K562 (cell line): Measurements from ENCODE around the gene TMA7B. TPM values are rescaled to one million over a fixed set of nuclear protein-coding genes. Genes with fewer than 3 reads are reported as not detected.

ENCODE experiments used
- ARNT ChIP-seq, 2 experiments: fragments of 450-650 bp; IDR thresholded peaks; 2 replicates each; pipeline ENCODE4 v1.6.1; 2016; ENCODE audit warnings: mild to moderate bottlenecking in 1 of 2
- DPF2 ChIP-seq: fragments of 450-650 bp; IDR thresholded peaks from 2 replicates; pipeline ENCODE4 v1.6.1; 2016
- EHMT2 ChIP-seq: fragments of 450-650 bp; IDR thresholded peaks from 2 replicates; pipeline ENCODE4 v1.6.1; 2018; ENCODE audit warnings: antibody characterized with exemption
- GATAD2A ChIP-seq: fragments of 450-650 bp; IDR thresholded peaks from 2 replicates; pipeline ENCODE4 v1.6.1; 2017
- HDAC3 ChIP-seq: fragments of 450-650 bp; IDR thresholded peaks from 2 replicates; pipeline ENCODE4 v1.6.1; 2018; ENCODE audit warnings: borderline replicate concordance, mild to moderate bottlenecking, moderate library complexity; ENCODE audit not compliant: partially characterized antibody
- NFXL1 ChIP-seq: fragments of 450-650 bp; formaldehyde crosslinking; IDR thresholded peaks from 2 replicates; pipeline ENCODE4 v1.4.0; 2021; ENCODE audit warnings: mild to moderate bottlenecking
- PHF8 ChIP-seq: fragments of 200-600 bp; sonication (generic); IDR thresholded peaks from 2 replicates; pipeline ENCODE4 v1.6.1; 2012; ENCODE audit warnings: mixed run types, mild to moderate bottlenecking, inconsistent platforms, low read length, moderate library complexity, borderline replicate concordance
- SMAD2 ChIP-seq: fragments of 150-350 bp; IDR thresholded peaks from 2 replicates; pipeline ENCODE4 v1.6.1; 2014; ENCODE audit warnings: low read depth, mild to moderate bottlenecking, low read length
- SMAD4 ChIP-seq: fragments of 250-450 bp; sonication (Bioruptor Pico); conservative IDR thresholded peaks from 2 replicates; pipeline ENCODE4 v1.8.0; 2021; ENCODE audit warnings: inconsistent platforms, mild to moderate bottlenecking, moderate library complexity
- TCF3 ChIP-seq: sonication (generic); formaldehyde crosslinking; IDR thresholded peaks from 2 replicates; pipeline ENCODE4 v1.4.0; 2020; ENCODE audit warnings: mild to moderate bottlenecking, missing genetic modification reagents
- ZEB2 ChIP-seq: fragments of 450-650 bp; IDR thresholded peaks from 2 replicates; pipeline ENCODE4 v1.6.1; 2016
- ZNF175 ChIP-seq: fragments of 200-800 bp; sonication (Bioruptor generic); IDR thresholded peaks from 2 replicates; pipeline ENCODE4 v1.6.1; 2016; ENCODE audit warnings: low read depth, mild to moderate bottlenecking, missing genetic modification characterization, missing compliant biosample characterization
- polyA plus RNA-seq, 8 experiments: library from polyadenylated mRNA; depleted of rRNA in 4 of 8; stranded (reverse) in 5 of 8; unstranded in 3 of 8; fragments of >200 nt; fragmentation: Nextera tagmentation in 2 of 8; fragmentation: Illumina TruSeq in 1 of 8; extraction: Ambion mirVana in 2 of 8; extraction: Trizol in 1 of 8; gene quantifications; 2 replicates each; pipeline versions ENCODE4 v1.2.1 to v1.2.3, GENCODE V29; 2011 to 2014; ENCODE audit warnings: inconsistent platforms in 1 of 8, missing spikeins in 1 of 8
- total RNA-seq, 7 experiments: library from RNA; depleted of rRNA in 6 of 7; stranded (reverse); fragments of >200 nt in 6 of 7; fragmentation: Illumina TruSeq in 2 of 7; extraction: Trizol in 2 of 7; gene quantifications; 2 replicates each; pipeline versions ENCODE4 v1.2.1 to v1.2.3, GENCODE V29; 2011 to 2021; ENCODE audit warnings: low replicate concordance in 1 of 7
- TF ChIP-seq, protein P1 (sequence below): fragments of 450-650 bp; IDR thresholded peaks from 2 replicates; pipeline ENCODE4 v1.6.1; 2014; ENCODE audit warnings: low read depth, mild to moderate bottlenecking, moderate library complexity, borderline replicate concordance
- TF ChIP-seq, protein P2 (sequence below): sonication (generic); formaldehyde crosslinking; IDR thresholded peaks from 2 replicates; pipeline ENCODE4 v1.8.0; 2023; ENCODE audit warnings: mild to moderate bottlenecking, missing genetic modification reagents
- TF ChIP-seq, protein P3 (sequence below): fragments of 450-650 bp; formaldehyde crosslinking; IDR thresholded peaks from 2 replicates; pipeline ENCODE4 v1.4.0; 2020; ENCODE audit warnings: mild to moderate bottlenecking, moderate library complexity
- TF ChIP-seq, protein P4 (sequence below): sonication (generic); IDR thresholded peaks from 2 replicates; pipeline ENCODE4 v1.6.1; 2016
- TF ChIP-seq, protein P5 (sequence below): fragments of 250-450 bp; sonication (Bioruptor Pico); IDR thresholded peaks from 2 replicates; pipeline ENCODE4 v1.5.0; 2022; ENCODE audit warnings: mild to moderate bottlenecking

The TMA7B gene
- total and polyA plus RNA-seq, 9 of the 15 experiments (the other 6 are each of a cell fraction or from before 2014, with no cell fraction given) = 5.6 to 14.2 (median 11.8) TPM

DNA sequence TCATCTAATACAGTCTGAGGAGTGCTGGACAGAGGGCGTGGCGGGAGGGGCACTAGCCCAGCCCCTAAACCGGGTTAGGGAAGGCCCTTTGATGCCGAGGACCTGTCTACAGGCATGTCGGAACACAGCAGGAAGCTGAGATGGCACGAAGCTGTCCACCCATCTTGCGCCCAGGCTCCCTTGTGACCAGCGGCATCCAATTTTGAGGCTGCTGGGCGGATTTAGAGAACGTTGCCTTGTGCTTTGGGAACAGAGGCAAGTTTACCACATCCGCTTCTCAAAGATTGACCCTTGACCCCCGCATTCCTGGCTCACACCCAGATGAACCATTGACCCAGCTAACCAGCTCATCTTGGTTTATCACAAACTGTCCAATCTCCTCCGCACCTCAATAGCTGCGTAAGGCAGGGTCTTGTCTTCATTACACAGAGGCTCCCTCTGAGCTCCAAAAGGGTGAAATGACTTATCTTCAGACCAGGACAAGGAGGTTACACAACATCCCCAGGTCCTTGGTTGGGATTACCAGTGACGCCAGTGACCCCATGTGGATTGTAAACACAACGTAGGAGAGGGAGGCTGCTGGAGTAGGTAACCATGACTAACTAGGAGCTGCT is 39.1 kb downstream of the TMA7B start (continued):
- TF ChIP-seq, protein P1, sequence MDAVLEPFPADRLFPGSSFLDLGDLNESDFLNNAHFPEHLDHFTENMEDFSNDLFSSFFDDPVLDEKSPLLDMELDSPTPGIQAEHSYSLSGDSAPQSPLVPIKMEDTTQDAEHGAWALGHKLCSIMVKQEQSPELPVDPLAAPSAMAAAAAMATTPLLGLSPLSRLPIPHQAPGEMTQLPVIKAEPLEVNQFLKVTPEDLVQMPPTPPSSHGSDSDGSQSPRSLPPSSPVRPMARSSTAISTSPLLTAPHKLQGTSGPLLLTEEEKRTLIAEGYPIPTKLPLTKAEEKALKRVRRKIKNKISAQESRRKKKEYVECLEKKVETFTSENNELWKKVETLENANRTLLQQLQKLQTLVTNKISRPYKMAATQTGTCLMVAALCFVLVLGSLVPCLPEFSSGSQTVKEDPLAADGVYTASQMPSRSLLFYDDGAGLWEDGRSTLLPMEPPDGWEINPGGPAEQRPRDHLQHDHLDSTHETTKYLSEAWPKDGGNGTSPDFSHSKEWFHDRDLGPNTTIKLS = 0 out of 2 replicates have a peak, but pooled peaks have one; percentile 28
- TF ChIP-seq ARNT (IDR thresholded peaks at IDR 0.05) = peak; percentile 35 to 61; a peak in 1 of 4 replicates
- TF ChIP-seq, protein P2, sequence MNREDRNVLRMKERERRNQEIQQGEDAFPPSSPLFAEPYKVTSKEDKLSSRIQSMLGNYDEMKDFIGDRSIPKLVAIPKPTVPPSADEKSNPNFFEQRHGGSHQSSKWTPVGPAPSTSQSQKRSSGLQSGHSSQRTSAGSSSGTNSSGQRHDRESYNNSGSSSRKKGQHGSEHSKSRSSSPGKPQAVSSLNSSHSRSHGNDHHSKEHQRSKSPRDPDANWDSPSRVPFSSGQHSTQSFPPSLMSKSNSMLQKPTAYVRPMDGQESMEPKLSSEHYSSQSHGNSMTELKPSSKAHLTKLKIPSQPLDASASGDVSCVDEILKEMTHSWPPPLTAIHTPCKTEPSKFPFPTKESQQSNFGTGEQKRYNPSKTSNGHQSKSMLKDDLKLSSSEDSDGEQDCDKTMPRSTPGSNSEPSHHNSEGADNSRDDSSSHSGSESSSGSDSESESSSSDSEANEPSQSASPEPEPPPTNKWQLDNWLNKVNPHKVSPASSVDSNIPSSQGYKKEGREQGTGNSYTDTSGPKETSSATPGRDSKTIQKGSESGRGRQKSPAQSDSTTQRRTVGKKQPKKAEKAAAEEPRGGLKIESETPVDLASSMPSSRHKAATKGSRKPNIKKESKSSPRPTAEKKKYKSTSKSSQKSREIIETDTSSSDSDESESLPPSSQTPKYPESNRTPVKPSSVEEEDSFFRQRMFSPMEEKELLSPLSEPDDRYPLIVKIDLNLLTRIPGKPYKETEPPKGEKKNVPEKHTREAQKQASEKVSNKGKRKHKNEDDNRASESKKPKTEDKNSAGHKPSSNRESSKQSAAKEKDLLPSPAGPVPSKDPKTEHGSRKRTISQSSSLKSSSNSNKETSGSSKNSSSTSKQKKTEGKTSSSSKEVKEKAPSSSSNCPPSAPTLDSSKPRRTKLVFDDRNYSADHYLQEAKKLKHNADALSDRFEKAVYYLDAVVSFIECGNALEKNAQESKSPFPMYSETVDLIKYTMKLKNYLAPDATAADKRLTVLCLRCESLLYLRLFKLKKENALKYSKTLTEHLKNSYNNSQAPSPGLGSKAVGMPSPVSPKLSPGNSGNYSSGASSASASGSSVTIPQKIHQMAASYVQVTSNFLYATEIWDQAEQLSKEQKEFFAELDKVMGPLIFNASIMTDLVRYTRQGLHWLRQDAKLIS (CRISPR knock-in tag) = peak; percentile 31; the same call in 1 of the 2 replicates
- no peak for TF ChIP-seq GATAD2A
- no peak for TF ChIP-seq SMAD2
- TF ChIP-seq, protein P3, sequence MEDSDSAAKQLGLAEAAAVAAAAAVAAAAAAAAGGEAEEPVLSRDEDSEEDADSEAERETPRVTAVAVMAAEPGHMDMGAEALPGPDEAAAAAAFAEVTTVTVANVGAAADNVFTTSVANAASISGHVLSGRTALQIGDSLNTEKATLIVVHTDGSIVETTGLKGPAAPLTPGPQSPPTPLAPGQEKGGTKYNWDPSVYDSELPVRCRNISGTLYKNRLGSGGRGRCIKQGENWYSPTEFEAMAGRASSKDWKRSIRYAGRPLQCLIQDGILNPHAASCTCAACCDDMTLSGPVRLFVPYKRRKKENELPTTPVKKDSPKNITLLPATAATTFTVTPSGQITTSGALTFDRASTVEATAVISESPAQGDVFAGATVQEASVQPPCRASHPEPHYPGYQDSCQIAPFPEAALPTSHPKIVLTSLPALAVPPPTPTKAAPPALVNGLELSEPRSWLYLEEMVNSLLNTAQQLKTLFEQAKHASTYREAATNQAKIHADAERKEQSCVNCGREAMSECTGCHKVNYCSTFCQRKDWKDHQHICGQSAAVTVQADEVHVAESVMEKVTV (CRISPR knock-in tag) = peak; percentile 44; the same call in 1 of the 2 replicates
- 0 out of 2 replicates have a peak, but pooled peaks have one; percentile 67 for TF ChIP-seq ZNF175 (CRISPR knock-in tag)
- peak; percentile 88 for TF ChIP-seq TCF3 (CRISPR knock-in tag)
- TF ChIP-seq, protein P4, sequence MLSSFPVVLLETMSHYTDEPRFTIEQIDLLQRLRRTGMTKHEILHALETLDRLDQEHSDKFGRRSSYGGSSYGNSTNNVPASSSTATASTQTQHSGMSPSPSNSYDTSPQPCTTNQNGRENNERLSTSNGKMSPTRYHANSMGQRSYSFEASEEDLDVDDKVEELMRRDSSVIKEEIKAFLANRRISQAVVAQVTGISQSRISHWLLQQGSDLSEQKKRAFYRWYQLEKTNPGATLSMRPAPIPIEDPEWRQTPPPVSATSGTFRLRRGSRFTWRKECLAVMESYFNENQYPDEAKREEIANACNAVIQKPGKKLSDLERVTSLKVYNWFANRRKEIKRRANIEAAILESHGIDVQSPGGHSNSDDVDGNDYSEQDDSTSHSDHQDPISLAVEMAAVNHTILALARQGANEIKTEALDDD = peak; percentile 100
- peak; percentile 51; the same call in 1 of the 2 replicates for TF ChIP-seq EHMT2
- no peak for TF ChIP-seq PHF8
- TF ChIP-seq SMAD4 (CRISPR knock-in tag) = peak; percentile 72
- TF ChIP-seq ZEB2 = peak; percentile 63; the same call in 1 of the 2 replicates
- TF ChIP-seq, protein P5, sequence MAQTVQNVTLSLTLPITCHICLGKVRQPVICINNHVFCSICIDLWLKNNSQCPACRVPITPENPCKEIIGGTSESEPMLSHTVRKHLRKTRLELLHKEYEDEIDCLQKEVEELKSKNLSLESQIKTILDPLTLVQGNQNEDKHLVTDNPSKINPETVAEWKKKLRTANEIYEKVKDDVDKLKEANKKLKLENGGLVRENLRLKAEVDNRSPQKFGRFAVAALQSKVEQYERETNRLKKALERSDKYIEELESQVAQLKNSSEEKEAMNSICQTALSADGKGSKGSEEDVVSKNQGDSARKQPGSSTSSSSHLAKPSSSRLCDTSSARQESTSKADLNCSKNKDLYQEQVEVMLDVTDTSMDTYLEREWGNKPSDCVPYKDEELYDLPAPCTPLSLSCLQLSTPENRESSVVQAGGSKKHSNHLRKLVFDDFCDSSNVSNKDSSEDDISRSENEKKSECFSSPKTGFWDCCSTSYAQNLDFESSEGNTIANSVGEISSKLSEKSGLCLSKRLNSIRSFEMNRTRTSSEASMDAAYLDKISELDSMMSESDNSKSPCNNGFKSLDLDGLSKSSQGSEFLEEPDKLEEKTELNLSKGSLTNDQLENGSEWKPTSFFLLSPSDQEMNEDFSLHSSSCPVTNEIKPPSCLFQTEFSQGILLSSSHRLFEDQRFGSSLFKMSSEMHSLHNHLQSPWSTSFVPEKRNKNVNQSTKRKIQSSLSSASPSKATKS = no peak
- peak; percentile 71 for TF ChIP-seq DPF2
- no peak for TF ChIP-seq NFXL1 (CRISPR knock-in tag)
- peak; percentile 68 for TF ChIP-seq HDAC3
